Measurements from ENCODE around the gene TSPEAR. TPM values are rescaled to one million over a fixed set of nuclear protein-coding genes. Genes with fewer than 3 reads are reported as not detected.

The TSPEAR gene
- total and polyA plus RNA-seq, 2 of the 13 experiments (the other 11 are each of a cell fraction or from before 2014, with no cell fraction given), result 0.07 to 0.32 TPM

DNA sequence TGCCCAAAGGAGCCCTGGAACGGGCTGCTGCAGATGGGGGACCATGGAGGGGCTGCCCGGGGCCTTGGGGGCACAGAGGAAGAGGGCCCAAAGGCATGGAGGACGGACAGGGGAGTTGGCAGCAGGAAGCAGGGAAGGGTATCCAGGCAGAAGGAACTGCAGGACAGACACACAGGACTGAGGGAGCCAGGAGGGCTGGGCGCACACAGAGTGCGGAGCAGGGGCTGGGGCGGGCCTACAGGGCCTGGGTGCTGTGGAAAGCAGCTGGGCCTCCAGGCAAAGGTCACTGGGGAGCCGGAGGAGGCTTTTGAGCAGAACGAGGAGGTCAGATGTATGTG is 199.5 kb downstream of the TSPEAR start (continued):
- TF ChIP-seq MTF2 (CRISPR knock-in tag; IDR thresholded peaks at IDR 0.05; ENCODE audit: borderline replicate concordance) (no peak), CCDC6 (CRISPR knock-in tag; IDR thresholded peaks at IDR 0.05) (no peak), NKX3-1 (CRISPR knock-in tag; IDR thresholded peaks at IDR 0.05) (no peak), ZNF567 (CRISPR knock-in tag; IDR thresholded peaks at IDR 0.05; ENCODE audit: borderline replicate concordance) (no peak), TEAD2 (CRISPR knock-in tag; IDR thresholded peaks at IDR 0.05) (no peak), KLF12 (CRISPR knock-in tag; IDR thresholded peaks at IDR 0.05; ENCODE audit: borderline replicate concordance) (no peak), DNMT1 (CRISPR knock-in tag; IDR thresholded peaks at IDR 0.05) (no peak), YY1 (IDR thresholded peaks at IDR 0.05; ENCODE audit: insufficient read depth, insufficient replicate concordance, low read depth, low read length) (no peak), ZFYVE20 (CRISPR knock-in tag; IDR thresholded peaks at IDR 0.05; ENCODE audit: borderline replicate concordance, low read depth) (no peak), ZNF75D (CRISPR knock-in tag; IDR thresholded peaks at IDR 0.05; ENCODE audit: borderline replicate concordance) (no peak), TBP (CRISPR knock-in tag; IDR thresholded peaks at IDR 0.05) (no peak)
- TF ChIP-seq, protein P1, sequence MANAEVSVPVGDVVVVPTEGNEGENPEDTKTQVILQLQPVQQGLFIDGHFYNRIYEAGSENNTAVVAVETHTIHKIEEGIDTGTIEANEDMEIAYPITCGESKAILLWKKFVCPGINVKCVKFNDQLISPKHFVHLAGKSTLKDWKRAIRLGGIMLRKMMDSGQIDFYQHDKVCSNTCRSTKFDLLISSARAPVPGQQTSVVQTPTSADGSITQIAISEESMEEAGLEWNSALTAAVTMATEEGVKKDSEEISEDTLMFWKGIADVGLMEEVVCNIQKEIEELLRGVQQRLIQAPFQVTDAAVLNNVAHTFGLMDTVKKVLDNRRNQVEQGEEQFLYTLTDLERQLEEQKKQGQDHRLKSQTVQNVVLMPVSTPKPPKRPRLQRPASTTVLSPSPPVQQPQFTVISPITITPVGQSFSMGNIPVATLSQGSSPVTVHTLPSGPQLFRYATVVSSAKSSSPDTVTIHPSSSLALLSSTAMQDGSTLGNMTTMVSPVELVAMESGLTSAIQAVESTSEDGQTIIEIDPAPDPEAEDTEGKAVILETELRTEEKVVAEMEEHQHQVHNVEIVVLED (CRISPR knock-in tag; IDR thresholded peaks at IDR 0.05; ENCODE audit: borderline replicate concordance), result no peak
- TF ChIP-seq, protein P2, sequence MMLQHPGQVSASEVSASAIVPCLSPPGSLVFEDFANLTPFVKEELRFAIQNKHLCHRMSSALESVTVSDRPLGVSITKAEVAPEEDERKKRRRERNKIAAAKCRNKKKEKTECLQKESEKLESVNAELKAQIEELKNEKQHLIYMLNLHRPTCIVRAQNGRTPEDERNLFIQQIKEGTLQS (CRISPR knock-in tag; IDR thresholded peaks at IDR 0.05), result no peak
